Measurements from ENCODE around the gene SPCS2.
A peak's percentile ranks its signal among the peaks of the same experiment; 100 is the strongest.

The SPCS2 gene
- long read RNA-seq, donor 1, transcript SPCS2-201 (5 exons, 2,708 nt) = major isoform, 134 of 159 reads
- long read RNA-seq, donor 1, transcript SPCS2-205 (2 exons, 265 nt) = minor isoform, 6 of 159 reads
- long read RNA-seq, donor 1, partial matches to known transcripts = 10 of 159 reads
- long read RNA-seq, donor 1, other reads (novel, unspliced or antisense) = 5 of 159 reads
- long read RNA-seq, donor 2, transcript SPCS2-201 (5 exons, 2,708 nt) = major isoform, 65 of 78 reads
- long read RNA-seq, donor 2, partial matches to known transcripts = 8 of 78 reads
- long read RNA-seq, donor 2, other reads (novel, unspliced or antisense) = 0 of 78 reads
- long read RNA-seq, donor 3, transcript SPCS2-205 (2 exons, 265 nt) = minor isoform, 8 of 64 reads
- long read RNA-seq, donor 3, transcript SPCS2-201 (5 exons, 2,708 nt) = major isoform, 56 of 64 reads
- long read RNA-seq, donor 3, partial matches to known transcripts = 0 of 64 reads
- long read RNA-seq, donor 3, other reads (novel, unspliced or antisense) = 0 of 64 reads
- long read RNA-seq, donor 4, transcript SPCS2-201 (5 exons, 2,708 nt) = major isoform, 163 of 193 reads
- long read RNA-seq, donor 4, transcript SPCS2-205 (2 exons, 265 nt) = minor isoform, 6 of 193 reads
- long read RNA-seq, donor 4, partial matches to known transcripts = 18 of 193 reads
- long read RNA-seq, donor 4, other reads (novel, unspliced or antisense) = 5 of 193 reads
- long read RNA-seq, donor 5, transcript SPCS2-201 (5 exons, 2,708 nt) = major isoform, 226 of 296 reads
- long read RNA-seq, donor 5, partial matches to known transcripts = 58 of 296 reads
- long read RNA-seq, donor 5, other reads (novel, unspliced or antisense) = 6 of 296 reads
- long read RNA-seq, donor 6, transcript SPCS2-201 (5 exons, 2,708 nt) = major isoform, 114 of 140 reads
- long read RNA-seq, donor 6, transcript SPCS2-205 (2 exons, 265 nt) = minor isoform, 6 of 140 reads
- long read RNA-seq, donor 6, partial matches to known transcripts = 15 of 140 reads
- long read RNA-seq, donor 6, other reads (novel, unspliced or antisense) = 0 of 140 reads
- long read RNA-seq, donor 7, transcript SPCS2-205 (2 exons, 265 nt) = minor isoform, 15 of 351 reads
- long read RNA-seq, donor 7, transcript SPCS2-201 (5 exons, 2,708 nt) = major isoform, 202 of 351 reads
- long read RNA-seq, donor 7, partial matches to known transcripts = 125 of 351 reads
- long read RNA-seq, donor 7, other reads (novel, unspliced or antisense) = 5 of 351 reads
- long read RNA-seq, donor 8, transcript SPCS2-205 (2 exons, 265 nt) = minor isoform, 6 of 176 reads
- long read RNA-seq, donor 8, transcript SPCS2-201 (5 exons, 2,708 nt) = major isoform, 137 of 176 reads
- long read RNA-seq, donor 8, partial matches to known transcripts = 31 of 176 reads
- long read RNA-seq, donor 8, other reads (novel, unspliced or antisense) = 0 of 176 reads

DNA sequence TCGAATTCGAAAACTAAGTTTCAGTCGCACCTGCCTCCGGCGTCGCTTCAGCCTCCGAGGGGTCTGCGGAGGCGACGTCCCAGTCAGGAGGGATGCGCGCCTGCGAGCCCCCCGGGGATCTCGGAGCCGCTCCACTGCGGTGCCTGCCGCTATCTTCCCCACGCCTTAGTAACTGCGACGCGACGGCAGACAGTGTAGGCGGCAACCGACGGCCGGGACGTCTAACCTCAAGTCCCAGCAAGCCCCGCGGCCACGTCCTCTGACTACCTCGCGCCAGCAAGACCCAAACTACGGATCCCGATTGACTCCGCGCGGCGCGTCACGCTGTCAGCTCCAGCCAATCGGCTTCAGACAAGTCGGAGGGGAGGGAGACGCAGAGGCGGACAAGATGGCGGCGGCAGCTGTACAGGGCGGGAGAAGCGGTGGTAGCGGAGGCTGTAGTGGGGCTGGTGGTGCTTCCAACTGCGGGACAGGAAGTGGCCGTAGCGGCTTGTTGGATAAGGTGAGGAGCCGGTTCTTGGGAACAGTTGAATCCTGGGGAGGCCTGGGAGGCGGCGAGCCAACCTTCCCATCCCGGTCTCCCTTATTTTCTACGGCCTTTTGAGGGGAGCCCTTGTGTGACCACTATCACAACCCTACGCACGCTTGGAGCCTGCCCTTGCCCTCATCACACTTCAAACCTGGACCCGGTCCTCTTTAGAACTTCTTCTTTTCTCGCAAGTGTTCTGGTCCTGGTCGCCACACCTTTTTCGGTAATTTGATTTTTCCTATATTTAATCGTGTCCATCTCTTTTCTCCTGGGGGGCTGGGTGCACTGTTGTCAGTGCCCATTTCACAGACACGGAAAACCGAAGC is at the start of gene SPCS2, which contains the start of gene XRRA1:
Gene SPCS2, plus strand, starts transcription at position 369 of the 855 bp plus-strand sequence. Its CDS starts 20 bp downstream, at position 389.
Gene XRRA1, minus strand, starts transcription at position 194 of the 855 bp plus-strand sequence. CDS start 8,213 bp downstream, outside the sequence.
- DNase-seq = peak; percentile 88

- no peak for DNase-seq
Observed at GRCh38 chr11:74902342-74902741, 46.7 kb upstream of the SPCS2 start.

DNA sequence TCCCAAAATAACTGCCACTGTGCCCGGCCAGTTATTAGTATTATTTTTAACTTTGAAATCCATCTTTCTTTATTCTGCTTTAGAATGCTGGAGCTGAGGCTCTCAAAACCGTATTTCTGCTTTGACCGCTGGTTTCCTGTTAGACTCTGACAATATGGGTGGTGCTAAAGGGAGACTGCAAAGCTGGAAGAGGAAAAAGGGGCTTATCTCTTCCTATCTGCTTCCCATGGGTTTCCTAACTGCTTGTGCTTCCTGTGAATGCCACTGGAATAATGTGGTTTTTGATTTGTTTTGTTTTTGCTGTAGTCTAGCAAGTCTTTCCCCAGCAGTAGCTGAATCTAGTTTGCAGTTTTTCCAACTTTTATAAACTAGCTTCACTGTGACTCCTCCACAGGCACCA is 43.7 kb upstream of the SPCS2 start:
- DNase-seq = no peak

GRCh38 chr11:74909385-74909784 is 39.7 kb upstream of the SPCS2 start:
- no peak for DNase-seq

GRCh38 chr11:74909812-74910211 is 39.3 kb upstream of the SPCS2 start:
- DNase-seq = no peak

DNA sequence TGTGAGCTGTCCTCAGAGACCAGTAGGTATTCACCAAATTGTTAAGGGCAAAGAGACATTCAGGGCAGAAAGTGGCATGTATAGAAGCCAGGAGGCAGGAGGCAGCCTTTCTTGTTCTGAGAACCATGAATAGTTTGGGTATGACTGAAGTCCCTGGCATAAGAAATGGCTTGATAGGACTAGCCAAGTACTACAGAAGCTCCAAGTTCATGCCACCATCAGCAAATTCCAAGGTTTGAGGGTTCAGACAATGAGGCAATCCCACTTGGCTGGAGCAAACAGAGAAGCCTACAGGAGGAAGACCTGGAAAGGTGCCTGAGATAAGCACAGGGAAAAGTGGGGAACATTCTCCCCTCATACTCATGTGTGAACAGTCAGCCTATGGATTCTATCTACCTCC is 25.9 kb upstream of the SPCS2 start:
- no peak for DNase-seq

DNA sequence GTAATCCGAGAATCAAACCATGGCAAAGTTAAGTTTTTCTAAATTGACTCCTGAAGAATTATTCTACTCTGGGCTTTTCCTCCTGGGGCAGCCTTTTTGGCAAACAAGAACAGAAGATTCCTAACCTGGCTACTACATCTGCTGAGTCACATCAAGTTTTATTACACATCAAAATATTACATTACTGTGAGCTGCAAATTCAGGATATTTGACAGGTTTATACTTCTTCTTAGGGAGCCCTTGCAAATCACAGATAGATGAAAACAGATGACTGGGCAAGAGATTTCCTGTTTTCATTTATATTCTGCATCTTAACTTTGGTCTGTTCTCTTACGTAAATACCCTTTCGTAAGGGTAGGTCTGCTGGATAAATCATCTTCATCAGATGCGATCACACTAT is 23.8 kb upstream of the SPCS2 start:
- DNase-seq = no peak

DNA sequence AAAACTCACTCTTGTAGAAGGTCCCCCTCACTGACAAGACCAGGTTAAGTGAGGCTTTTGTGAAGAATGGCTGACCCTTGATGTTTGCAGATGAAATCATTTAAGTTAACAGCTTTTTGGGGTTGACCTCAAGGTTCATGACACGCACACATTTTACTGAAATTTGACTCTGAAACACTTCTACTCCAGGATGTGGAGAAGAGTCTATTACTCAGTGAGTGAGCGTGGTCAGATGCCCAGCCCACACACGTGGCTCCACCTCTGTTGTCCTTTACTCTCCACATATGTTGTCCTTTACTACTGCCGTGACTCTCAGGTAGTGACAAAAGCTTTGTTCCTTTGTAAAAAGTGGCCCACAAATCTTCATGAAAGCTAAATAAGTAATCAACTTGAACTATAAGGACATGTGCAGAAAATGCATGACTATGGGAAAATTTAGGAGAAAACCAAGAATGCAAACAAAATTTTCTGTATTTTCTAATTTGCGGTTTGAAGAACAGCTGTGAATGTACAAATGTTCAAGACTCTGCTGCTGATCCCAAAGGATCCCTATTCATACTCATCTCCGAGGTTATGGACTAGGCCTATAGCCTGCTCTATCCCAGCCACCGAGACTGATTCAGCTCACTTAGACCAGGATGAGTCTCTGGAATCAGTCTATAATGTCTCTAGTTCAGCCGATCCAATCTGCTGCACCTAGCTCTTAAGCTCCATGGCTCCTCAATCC is 22.6 kb upstream of the SPCS2 start:
- DNase-seq = no peak

GRCh38 chr11:74927496-74927895 is 21.6 kb upstream of the SPCS2 start:
- no peak for DNase-seq

GRCh38 chr11:74929431-74930363 is 19.4 kb upstream of the SPCS2 start:
- DNase-seq = peak; percentile 30

- no peak for DNase-seq
Observed at GRCh38 chr11:74932169-74932568, 16.9 kb upstream of the SPCS2 start.

- no peak for DNase-seq
Observed at GRCh38 chr11:74932797-74933196, 16.3 kb upstream of the SPCS2 start.

- no peak for DNase-seq
Observed at GRCh38 chr11:74933765-74934164, 15.3 kb upstream of the SPCS2 start.

- DNase-seq = no peak
Observed at GRCh38 chr11:74935285-74935684, 13.8 kb upstream of the SPCS2 start.

GRCh38 chr11:74936087-74936486 is 13.0 kb upstream of the SPCS2 start:
- no peak for DNase-seq

DNA sequence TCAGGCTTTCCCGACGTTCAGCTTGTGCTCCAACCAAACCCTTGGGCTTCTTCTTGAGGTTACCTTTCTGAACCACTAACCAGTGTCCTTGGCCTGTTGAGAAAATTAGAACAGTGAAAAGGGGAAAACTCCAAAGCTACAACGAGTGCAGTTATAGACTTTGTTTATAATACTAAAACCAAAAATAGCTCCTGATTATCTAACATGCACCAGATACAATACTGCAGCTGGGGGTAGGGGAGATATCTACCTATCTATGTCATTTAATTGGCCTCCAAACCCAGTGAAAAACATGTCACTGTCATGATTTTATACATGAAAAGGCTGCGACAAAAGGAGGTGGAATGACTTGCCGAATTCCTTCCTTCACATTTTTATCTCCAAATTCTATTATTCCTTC is 12.1 kb upstream of the SPCS2 start:
- no peak for DNase-seq

GRCh38 chr11:74937696-74938475 is 11.2 kb upstream of the SPCS2 start:
- DNase-seq = no peak

DNA sequence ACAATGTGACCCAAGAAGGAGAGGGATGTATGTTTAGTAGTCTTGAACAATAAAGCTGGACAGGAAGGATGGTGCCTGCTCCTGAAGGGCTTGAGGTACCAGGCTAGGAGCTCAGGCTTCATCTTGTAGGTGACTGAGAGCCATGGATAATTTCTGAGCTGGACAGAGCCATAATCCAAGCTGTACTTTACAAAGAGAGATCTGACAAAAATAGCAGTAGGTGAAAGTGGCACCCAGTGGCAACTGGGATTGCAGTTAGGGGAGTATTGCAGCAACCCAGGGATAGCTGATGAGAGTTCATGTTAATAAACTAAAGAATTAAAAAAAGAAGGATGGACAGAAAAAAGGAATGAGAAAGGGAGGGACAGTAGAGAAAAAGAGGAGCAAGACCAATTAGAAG is 7.6 kb upstream of the SPCS2 start:
- no peak for DNase-seq

Measured in right kidney (tissue), 9 donors.